ENCODE measurements around the gene SRRM2.

Gene SRRM2

GRCh38 chr16:2782583-2783351 is 30.3 kb downstream of the SRRM2 start:
- no peak for TF ChIP-seq CTCF (IDR thresholded peaks at IDR 0.05; ENCODE audit: extremely low read depth, missing control alignments)
- DNase-seq (ENCODE audit: low spot score) = no peak

- no peak for TF ChIP-seq CTCF (IDR thresholded peaks at IDR 0.05; ENCODE audit: extremely low read depth, missing control alignments)
Measured at GRCh38 chr16:2783581-2784357, 31.3 kb downstream of the SRRM2 start.

GRCh38 chr16:2784358-2785100 is 32.1 kb downstream of the SRRM2 start:
- DNase-seq (ENCODE audit: low spot score) = no peak
- TF ChIP-seq CTCF (IDR thresholded peaks at IDR 0.05; ENCODE audit: extremely low read depth, missing control alignments) = no peak

More at GRCh38 chr16:2783581-2784357, 31.3 kb downstream of the SRRM2 start:
- DNase-seq (ENCODE audit: low spot score) = no peak

- TF ChIP-seq CTCF (IDR thresholded peaks at IDR 0.05; ENCODE audit: extremely low read depth, missing control alignments) = no peak
- no peak for DNase-seq (ENCODE audit: low spot score)
Measured at GRCh38 chr16:2785101-2785991, 32.9 kb downstream of the SRRM2 start.

GRCh38 chr16:2786061-2786825 is 33.8 kb downstream of the SRRM2 start:
- no peak for DNase-seq (ENCODE audit: low spot score)
- TF ChIP-seq CTCF (IDR thresholded peaks at IDR 0.05; ENCODE audit: extremely low read depth, missing control alignments) = no peak

- TF ChIP-seq CTCF (IDR thresholded peaks at IDR 0.05; ENCODE audit: extremely low read depth, missing control alignments) = no peak
- no peak for DNase-seq (ENCODE audit: low spot score)
Measured at GRCh38 chr16:2786826-2787151, 34.4 kb downstream of the SRRM2 start.

Data from GM20000 (cell line).